GM19240 (cell line): ENCODE measurements around the gene IFITM1.
"Not testable (repeated sequence)": the region's sequence is repeated elsewhere in the genome, so short reads cannot be mapped to it uniquely, and the experiment has no call there.

Source experiments
- DNase-seq: peaks from one replicate; pipeline ENCODE4 v3.0.0; 2011; ENCODE audit warnings: low spot score; ENCODE audit not compliant: insufficient read length

The IFITM1 gene

GRCh38 chr11:344836-345578 lies 31.2 kb downstream of the IFITM1 start:
- no peak for DNase-seq

- DNase-seq: no peak
These were observed 32.7 kb downstream of the IFITM1 start for GRCh38 chr11:346529-346928.

- not testable (repeated sequence) for DNase-seq
These were observed 35.6 kb downstream of the IFITM1 start for GRCh38 chr11:349270-349954.

DNA sequence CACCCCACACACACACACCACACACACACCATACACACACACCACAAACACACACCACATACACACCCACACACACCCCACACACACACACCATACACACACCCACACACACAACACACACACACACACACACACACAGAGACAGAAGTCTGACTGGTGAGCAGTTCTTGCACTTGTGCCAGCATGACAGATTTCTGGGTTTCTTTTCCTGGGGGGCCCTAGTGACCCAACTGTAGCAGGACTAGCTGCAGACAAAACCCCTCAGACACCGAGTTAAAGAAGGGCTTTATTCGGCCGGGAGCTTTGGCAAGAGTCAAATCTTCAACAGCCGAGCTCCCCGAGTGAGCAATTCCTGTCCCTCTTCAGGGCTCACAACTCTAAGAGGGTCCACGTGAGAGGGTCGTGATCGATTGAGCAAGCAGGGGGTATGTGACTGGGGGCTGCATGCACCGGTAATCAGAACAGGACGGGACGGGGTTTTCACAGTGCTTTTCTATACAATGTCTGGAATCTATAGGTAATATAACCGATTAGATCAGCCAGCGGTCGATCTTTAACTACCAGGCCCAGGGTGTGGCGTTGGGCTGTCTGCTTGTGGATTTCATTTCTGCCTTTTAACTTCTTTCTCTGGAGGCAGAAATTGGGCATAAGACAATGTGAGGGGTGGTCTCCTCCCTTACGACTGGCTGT lies 36.3 kb downstream of the IFITM1 start:
- DNase-seq: not testable (repeated sequence)

DNA sequence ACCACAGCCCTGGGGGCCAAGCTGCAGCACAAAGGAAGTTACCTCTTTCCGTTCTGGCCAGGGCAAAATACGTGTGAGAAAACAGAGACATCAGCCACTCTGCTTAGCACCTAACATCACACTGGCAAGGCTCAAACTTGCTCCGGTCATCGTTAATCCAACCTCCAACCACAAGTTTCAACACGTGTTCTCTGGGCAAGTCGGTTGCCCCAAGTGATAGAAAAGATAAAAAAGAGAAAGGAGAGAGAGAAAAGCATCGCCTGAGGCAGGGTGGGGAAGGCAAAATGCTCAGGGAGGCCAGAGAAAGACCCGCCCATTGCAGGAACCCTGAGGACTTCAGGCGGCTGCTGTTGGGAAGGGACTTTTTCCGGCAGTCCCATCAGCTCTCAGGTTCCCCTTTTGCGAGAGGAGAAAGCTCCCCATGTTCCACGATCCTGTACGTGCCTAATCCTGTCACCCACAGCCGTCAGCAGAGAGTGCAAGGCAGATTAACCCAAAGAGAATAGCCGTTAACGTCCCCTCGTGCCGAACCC lies 36.9 kb downstream of the IFITM1 start:
- no peak for DNase-seq

DNA sequence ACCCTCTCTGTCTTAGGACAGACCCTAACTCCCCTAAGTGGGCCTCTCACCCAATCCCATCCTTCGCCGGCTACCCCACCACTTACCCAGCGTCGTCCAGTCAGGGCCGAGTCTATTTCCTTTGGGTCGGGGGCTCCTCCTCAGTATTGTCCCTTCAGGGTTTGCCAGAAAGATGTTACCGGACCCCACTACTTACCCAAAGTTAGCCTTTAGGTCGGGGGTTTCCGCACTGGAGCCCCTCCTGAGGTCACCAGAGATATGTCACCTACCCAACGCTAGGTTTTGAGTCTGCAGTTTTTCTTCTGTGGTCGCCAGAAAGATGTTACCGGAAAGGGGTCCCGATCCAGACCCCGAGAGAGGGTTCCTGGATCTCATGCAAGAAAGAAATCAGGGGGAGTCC lies 37.6 kb downstream of the IFITM1 start:
- DNase-seq: no peak

GRCh38 chr11:352456-353031 lies 38.7 kb downstream of the IFITM1 start:
- DNase-seq: no peak

DNA sequence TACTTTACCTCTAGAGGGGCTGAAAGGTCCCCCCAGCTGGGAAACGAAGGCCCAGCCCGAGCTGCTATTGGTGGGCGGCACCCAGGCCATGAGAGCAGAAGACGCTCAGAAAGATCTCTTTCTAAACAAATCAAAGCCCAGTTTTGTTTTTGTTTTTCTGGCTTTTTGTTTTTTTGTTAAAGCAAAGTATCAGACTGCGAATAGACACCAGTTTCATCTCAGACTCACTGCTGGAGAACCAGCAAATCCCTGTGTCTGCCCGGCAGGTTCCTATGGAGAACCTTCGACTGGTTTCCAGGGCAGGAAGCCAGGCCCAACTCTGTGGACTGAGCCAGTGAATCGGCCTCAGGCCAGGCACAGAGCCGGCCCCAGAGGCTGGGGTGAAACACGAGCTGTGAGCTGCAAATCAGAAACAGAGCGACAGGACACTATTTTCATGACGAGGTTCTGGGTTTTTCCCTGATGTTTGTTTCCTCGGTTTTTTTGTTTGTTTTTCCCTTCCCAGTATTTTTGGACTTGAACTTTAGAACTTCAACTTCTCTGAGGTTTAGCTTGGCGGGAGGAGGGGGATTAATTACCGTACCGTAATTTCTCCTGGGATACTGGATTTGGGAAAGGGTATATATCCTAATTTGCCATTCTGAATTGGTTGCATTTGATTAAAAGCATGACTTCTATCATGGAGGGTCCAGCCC lies 39.5 kb downstream of the IFITM1 start:
- no peak for DNase-seq

GRCh38 chr11:355581-356458 lies 42.0 kb downstream of the IFITM1 start:
- DNase-seq: no peak

GRCh38 chr11:356610-357009 lies 42.8 kb downstream of the IFITM1 start:
- DNase-seq: no peak

GRCh38 chr11:357582-357981 lies 43.7 kb downstream of the IFITM1 start:
- no peak for DNase-seq

DNA sequence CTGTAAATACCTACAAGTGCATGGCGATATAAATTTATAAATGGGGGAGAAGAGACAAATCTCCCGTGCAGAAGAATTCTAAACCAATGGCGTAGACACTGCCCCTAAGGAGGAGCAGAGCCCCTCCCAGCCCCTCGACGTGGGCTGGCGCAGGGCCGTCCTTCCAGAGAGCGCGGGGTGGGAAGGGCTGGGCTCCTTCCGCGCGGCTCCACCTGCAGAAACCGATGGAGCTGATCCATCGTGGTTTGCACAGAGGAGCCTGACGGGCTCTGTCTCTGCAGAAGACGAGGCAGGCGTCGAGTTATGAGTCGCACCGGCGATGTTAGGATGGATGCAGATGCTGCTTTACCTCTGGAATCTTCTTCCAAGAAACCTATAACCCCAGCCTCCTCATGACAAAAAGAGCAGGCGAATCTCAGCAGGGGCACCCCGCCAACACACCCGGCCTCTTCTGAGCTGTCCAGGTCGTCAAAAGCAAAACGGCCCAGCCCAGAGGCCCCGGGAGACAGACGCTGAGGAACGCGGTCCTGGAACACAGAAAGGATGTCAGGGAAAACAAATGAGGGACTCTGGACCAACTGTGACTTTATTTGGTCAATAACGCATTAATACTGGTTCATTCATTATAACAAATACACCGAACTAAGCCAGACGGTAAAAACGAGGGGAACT lies 44.4 kb downstream of the IFITM1 start:
- no peak for DNase-seq

DNA sequence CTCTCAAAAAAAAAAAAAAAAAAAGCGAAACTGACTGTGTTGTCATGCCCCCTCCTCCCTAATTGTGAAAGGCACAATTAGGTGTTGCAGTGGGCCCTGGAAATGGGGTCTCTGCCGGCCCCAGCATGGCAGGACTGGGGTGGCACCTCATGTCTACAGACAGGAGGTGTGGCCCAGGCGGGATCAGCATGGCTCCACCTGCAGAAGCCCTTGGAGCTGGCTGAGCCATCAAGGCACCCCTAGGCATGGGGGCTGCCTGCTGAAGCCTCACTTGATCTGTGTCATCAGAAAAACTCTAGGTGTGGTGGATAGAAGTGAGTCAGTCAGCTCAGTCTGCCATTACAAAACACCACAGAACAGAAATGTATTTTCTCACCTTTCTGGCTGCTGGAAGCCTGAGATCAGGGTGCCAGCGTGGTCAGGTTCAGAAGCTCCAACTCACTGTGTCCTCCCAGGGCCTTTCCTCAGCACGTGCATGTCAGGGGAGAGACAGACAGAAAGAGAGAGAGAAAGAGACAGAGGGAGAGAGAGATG lies 45.4 kb downstream of the IFITM1 start:
- DNase-seq: no peak

DNA sequence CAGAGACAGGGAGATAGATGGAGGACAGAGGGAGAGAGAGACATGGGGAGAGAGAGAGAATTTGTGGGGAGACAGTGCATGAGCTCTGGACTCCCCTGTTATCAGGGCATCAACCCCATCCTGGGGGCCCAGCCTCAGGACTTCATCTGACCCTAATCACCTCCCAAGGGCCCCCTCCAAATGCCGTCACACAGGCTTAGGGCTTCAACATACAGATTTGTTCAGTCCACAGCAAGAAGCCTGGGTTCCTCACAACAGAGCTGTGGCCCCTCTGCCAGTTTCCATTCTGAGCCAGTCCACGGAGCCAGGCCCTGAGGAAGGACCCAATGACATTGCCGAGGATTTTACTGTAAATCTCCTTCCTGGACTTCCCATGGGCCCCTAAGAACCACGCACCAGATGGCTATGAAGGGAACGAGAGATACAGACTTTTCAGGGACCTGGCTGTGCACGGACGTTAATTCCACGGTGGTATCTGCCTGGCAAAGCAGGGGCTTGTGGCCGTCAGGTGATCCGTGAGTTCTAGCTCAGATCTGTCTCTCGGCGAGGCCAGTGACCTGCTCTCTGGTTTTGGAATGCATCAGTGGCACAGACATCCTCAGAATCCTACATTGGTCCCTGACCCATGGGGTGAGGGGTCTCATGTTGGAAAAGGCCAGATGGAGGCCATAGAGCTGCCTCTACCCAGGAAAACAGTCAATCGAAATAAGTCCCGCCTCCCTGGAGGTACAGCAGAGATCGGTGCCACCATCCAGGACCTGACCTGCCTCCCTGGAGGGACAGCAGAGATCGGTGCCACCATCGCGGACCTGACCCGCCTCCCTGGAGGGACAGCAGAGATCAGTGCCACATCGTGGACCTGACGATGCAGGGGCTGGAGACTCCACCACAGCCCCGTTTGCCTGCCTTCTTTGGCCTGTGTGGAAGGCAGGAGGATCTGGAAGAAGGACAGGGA lies 46.8 kb downstream of the IFITM1 start:
- no peak for DNase-seq

GRCh38 chr11:362642-363442 lies 49.0 kb downstream of the IFITM1 start:
- DNase-seq: no peak

- DNase-seq: not testable (repeated sequence)
These were observed 49.6 kb downstream of the IFITM1 start for GRCh38 chr11:363443-363805.

DNA sequence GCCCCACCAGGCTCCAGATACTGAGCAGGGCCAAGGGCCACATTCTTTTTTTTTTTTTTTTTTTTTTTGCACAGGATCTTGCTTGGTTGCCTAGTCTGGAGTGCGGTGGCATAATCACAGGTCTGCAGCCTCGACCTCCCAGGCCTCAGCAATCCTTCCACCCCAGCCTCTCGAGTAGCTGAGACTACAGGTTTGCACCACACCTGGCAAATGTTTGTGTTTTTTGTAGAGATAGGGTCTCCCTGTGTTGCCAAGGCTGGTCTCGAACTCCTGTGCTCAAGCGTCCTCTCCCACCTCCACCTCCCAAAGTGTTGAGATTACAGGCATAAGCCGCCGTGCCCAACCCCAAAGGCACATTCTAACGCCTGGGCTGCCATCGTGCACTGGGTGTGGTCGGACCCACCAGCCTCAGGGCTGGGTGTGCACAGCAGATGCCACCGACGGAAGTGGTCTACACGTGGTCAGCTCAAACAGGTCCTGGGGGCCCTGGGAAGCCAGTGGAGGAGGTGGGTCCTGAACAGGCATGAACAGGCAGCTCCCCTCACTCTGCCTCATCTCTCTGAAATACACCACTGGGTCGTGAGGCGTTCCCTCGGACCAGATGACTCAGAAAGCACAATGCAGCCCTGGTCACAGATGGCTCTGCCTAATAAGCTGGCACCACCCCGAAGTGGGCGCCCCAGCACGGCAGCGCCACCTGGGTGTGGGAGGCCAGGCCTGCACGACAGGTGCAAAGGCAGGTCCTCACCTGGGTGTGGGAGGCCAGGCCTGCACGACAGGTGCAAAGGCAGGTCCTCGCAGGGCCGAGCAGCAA lies 50.3 kb downstream of the IFITM1 start:
- DNase-seq: no peak
